ENCODE results near the gene RAD54L.
"Not testable (repeated sequence)": the region's sequence is repeated elsewhere in the genome, so short reads cannot be mapped to it uniquely, and the experiment has no call there.

Gene RAD54L

DNA sequence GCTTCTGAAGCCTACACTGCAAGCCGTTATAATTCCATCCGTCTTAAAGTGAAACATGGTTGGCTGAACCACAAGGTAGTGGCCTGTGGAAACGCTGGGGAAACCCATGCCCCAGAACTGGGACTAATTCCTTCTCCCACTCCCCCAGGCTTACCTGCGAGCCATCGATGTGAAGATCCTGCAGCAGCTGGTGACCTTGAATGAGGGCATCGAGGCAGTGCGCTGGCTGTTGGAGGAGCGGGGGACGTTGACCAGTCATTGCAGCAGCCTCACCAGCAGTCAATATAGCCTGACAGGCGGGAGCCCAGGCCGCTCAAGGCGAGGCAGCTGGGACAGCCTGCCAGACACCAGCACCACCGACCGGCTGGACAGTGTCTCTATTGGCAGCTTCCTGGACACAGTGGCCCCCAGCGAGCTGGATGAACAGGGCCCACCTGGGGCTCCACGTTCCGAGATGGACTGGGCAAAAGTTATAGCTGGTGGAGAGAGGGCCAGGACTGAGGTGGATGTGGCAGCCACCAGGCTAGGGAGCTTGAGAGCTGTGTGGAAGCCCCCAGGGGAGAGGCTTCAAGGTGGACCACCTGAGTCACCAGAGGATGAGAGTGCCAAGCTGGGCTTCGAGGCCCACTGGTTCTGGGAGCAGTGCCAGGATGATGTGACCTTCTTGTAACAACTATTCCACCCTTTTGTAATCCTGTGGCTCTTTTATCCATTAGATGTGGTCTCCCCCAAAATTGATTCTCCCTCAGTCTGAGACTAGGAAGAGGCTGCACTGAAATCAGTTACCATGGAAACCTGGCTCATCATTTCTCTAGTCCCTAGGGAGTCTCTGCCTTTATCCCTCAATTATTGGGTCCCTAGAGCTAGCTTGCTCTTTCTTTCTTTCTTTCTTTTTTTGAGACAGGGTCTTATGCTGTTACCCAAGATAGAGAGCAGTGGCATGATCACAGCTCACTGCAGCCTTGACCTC is 27.7 kb upstream of the RAD54L start:
- no peak for DNase-seq (ENCODE audit: low read depth)
- TF ChIP-seq, protein P1, sequence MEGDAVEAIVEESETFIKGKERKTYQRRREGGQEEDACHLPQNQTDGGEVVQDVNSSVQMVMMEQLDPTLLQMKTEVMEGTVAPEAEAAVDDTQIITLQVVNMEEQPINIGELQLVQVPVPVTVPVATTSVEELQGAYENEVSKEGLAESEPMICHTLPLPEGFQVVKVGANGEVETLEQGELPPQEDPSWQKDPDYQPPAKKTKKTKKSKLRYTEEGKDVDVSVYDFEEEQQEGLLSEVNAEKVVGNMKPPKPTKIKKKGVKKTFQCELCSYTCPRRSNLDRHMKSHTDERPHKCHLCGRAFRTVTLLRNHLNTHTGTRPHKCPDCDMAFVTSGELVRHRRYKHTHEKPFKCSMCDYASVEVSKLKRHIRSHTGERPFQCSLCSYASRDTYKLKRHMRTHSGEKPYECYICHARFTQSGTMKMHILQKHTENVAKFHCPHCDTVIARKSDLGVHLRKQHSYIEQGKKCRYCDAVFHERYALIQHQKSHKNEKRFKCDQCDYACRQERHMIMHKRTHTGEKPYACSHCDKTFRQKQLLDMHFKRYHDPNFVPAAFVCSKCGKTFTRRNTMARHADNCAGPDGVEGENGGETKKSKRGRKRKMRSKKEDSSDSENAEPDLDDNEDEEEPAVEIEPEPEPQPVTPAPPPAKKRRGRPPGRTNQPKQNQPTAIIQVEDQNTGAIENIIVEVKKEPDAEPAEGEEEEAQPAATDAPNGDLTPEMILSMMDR (IDR thresholded peaks at IDR 0.05; ENCODE audit: control insufficient read depth, insufficient read depth, low read depth, low read length, missing control alignments): no peak
- no peak overlapping the region for H3K4me3 ChIP-seq (ENCODE audit: control insufficient read depth, low read depth, low read length)

DNA sequence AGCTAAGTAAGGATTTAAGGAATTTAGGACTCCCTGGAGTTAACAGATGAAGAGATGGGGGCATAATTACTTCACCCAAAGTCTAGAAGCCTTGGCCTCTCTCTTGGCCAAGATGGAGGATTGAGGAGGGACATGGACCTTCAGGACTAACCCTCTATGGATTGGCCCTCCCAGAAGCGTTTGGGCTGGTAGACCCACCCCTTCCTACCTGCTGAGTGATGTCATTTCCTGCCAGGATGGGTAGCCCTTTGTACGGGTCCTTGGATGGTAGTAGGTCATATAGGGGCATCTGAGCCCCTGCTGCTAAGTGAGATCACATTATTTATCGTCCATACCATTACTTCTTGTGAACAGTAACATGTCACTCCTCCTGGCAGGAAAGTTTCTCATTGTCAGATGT is 26.8 kb upstream of the RAD54L start:
- no peak overlapping the region for H3K4me3 ChIP-seq (ENCODE audit: control insufficient read depth, low read depth, low read length)
- TF ChIP-seq, protein P1 (IDR thresholded peaks at IDR 0.05; ENCODE audit: control insufficient read depth, insufficient read depth, low read depth, low read length, missing control alignments): no peak
- DNase-seq (ENCODE audit: low read depth): no peak

DNA sequence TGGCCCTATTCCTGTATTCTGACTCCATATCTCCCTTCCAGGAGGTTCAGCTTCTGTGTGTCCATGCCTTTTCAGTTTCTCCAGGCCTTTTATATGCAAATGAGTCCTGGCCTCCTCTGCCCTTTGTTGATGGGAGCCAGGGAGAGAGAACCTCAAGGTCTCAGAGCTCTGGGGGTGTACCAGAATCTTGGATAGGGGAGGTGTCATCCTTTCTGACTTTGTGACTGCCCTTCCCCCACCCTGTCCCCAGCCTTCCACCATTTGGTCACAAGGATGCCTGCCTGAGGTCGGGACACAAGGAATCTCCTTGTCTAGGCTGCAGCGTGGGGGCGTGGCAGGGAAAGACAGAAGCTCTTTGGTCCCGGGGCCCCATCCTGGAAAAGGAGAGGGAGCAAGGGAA is 25.8 kb upstream of the RAD54L start:
- no peak for DNase-seq (ENCODE audit: low read depth)
- H3K4me3 ChIP-seq (ENCODE audit: control insufficient read depth, low read depth, low read length): no peak overlapping the region
- TF ChIP-seq, protein P1 (IDR thresholded peaks at IDR 0.05; ENCODE audit: control insufficient read depth, insufficient read depth, low read depth, low read length, missing control alignments): no peak

DNA sequence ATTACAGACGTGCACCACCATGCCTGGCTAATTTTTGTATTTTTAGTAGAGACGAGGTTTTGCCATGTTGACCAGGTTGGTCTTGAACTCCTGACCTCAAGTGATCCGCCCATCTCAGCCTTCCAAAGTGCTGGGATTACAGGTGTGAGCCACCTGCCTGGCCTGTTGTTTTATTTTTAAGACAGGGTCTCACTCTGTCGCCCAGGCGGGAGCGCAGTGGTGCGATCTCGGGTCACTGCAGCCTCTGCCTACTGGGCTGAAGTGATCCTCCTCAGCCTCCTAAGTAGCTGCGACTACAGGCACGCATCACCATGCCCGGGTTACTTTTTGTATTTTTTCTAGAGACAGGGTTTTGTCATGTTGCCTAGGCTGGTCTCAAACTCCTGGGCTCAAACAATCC is 24.5 kb upstream of the RAD54L start:
- DNase-seq (ENCODE audit: low read depth); H3K4me3 ChIP-seq (ENCODE audit: control insufficient read depth, low read depth, low read length): not testable (repeated sequence)

DNA sequence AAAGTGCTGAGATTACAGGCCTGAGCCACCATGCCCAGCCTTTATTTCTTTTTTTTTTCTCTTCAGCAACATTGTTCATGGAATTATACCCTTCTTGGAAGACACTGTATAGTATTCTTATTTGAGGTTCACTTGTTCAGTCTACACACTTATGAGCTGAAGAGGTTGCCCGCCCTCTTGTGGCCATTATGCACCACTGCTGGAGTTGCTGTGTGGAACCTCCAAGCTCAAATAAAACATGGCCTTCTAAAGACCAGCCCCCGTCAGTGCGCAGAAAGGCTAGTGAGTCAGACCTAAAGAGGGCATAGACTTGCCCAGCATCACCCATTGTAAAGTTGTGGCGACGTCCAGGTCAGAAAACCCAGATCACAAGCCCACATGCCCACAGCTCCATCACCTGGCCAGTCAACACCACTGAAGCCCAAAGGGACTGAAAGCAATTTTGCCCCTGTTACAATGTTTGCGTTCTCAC is 24.1 kb upstream of the RAD54L start:
- DNase-seq (ENCODE audit: low read depth): peak; percentile 75
- TF ChIP-seq, protein P1 (IDR thresholded peaks at IDR 0.05; ENCODE audit: control insufficient read depth, insufficient read depth, low read depth, low read length, missing control alignments): peak; percentile 95
- no peak overlapping the region for H3K4me3 ChIP-seq (ENCODE audit: control insufficient read depth, low read depth, low read length)

DNA sequence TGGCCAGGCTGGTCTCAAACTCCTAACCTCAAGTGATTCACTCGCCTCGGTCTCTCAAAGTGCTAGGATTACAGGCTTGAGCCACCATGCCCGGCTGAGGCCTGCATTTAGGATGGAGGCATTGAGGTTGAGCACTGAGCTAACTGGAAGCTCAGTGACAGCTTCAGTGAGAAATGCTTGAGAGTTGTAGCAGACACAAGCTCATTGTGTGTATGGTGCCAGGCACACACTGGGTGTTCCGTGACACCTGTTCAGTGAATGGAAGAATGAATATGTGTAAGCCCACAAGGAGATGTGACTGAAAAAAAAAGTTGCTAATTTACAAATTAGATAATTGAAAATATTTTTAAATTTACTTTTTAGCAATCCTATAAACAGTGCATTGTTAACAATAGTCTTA is 22.6 kb upstream of the RAD54L start:
- TF ChIP-seq, protein P1 (IDR thresholded peaks at IDR 0.05; ENCODE audit: control insufficient read depth, insufficient read depth, low read depth, low read length, missing control alignments): no peak

DNA sequence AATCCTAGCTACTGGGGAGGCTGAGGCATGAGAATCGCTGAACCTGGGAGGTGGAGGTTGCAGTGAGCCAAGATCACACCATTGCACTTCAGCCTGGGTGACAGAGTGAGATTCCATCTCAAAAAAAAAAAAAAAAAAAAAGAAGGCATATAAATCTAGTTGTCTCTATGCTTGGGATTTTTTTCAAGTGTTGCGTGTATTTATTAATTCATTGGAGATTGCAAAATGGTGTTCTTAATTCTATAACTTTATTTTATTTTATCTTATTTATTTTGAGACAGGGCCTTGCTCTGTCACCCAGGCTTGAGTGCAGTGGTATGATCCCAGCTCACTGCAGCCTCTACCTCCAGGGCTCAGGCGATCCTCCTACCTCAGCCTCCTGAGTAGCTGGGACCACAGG is 16.3 kb upstream of the RAD54L start:
- H3K4me3 ChIP-seq (ENCODE audit: control insufficient read depth, low read depth, low read length); DNase-seq (ENCODE audit: low read depth): not testable (repeated sequence)

More for the DNA sequence above, 22.6 kb upstream of the RAD54L start:
- DNase-seq (ENCODE audit: low read depth): no peak
- H3K4me3 ChIP-seq (ENCODE audit: control insufficient read depth, low read depth, low read length): no peak overlapping the region
